Superior temporal gyrus (tissue), 1 donor: ENCODE measurements around the gene CCR9.

ENCODE experiments used
- DNase-seq: peaks from one replicate; pipeline ENCODE4 v3.0.0-alpha.2; 2016; ENCODE audit errors: extremely low spot score

The CCR9 gene

GRCh38 chr3:45907769-45908705 is 21.7 kb downstream of the CCR9 start:
- DNase-seq: no peak

- DNase-seq: no peak
These were observed 22.4 kb downstream of the CCR9 start for GRCh38 chr3:45908761-45909160.

DNA sequence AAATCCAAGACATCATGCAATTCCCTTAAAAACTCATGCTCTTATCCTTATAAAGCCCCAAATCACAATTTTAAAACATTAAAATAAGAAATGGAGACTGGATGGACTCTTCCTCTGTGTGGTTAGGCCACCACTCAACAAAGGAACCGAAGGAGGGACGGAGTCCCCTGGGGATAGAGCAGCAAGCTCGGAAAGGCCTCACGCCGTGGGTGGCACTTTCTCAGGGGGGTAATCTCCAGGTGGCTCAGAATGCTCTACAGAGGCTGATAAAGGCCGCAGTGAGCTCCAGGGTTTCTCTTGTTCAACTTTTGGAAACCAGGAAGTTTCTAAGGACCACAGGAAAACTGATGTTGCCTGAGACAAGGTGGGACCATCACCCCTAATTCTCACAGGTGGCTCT is 23.2 kb downstream of the CCR9 start:
- DNase-seq: no peak

DNA sequence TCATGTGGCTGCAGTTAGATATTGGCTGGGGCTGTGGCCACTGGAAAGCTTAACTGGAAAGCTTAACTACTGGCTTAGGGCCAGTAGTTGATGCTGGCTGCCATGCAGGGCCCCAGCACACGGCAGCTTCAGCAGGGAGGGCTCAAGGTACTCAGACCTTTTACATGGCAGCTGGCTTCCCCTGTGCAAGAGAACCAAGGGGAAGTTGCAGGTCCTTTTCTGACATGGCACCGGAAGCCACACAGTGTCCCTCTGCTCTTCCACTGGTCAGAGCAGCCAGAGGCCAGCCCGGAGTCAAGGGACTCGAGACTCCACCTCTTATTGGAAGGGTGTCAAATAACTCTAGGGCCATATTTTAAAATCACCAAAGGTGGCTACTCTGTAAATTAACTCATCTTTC is 24.5 kb downstream of the CCR9 start:
- DNase-seq: no peak

DNA sequence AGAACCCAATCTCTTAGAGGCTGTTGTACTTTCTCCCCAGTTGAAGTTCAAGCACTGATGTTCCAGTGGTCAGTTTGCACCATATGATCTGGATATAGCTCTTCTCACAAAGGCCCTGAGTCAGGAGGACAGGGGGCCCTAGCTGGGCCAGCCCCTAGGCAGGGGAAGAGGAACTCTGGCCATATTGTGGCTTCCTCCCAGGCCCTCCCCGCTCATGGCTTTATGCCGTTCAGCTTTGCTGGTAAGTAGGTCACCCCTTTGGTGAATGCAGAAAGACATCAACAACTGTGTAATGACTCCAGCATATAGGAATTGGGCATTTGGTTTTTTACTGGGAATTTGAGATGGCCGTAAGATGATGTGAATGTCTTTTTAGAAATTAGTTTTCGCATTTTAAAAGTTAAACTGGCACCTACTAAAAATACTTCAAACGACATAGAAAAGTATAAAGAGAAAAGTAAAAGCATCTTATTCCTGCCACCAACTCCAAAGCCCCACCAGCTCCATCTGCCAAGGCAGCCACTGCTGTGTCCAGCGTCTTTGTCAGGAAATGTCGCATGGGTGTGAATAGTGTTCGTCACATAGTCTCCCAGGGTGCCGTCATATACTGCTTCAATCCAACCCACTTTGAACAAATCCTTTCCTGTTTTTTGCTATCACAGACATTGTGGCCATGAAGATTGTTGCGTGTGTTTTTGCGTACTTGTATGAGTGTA is 25.3 kb downstream of the CCR9 start:
- no peak for DNase-seq

DNA sequence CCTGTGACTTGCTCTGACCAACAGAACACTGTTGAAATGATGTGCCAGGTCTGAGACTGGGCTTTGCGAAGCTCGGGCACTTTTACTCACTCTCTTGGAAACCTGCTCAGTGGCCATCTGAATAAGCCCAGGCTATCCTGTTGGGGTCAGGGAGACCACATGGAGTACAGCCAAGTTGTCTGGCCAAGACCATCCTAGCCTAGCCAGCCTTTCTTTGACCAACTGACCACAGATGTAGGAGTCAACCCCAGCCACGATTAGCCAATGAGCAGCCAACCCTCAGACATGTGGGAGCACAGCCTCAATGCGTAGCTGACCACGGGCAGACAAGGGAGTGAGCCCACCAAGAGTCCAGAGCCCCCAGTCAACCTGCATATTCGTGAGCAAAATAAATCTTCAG is 26.1 kb downstream of the CCR9 start:
- no peak for DNase-seq

DNA sequence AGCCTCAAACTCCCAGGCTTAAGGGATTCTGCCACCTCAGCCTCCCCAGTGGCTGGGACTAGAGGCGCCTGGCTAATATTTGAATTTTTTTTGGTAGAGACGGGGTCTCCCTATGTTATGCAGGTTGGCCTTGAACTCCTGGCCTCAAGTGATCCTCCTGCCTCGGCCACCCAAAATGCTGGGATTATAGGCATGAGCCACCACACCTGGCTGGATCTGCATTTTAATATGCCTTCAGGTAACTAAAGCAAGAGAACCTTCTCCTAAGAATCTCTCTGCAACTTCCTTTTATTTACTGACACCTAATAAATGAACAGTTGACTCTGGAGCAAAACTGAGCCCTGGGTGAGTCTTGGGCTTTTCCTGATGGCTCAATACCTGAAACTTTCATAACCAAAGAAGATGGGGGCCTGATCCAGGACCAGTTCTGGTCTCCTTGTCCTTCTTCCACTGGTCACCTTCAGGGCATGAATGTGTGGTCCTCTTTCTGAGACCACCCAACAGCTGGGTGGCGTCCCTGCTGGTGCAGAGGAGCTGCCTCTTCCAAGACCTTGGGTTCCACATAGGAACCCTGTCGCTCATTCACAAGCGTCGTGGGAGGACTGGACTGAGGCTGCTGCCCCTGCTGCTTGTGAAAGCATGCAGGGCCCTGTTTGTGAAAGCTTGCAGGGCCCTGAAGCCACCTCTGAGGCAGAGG is 28.2 kb downstream of the CCR9 start:
- no peak for DNase-seq

GRCh38 chr3:45915059-45915439 is 28.7 kb downstream of the CCR9 start:
- DNase-seq: no peak

- peak; percentile 49 for DNase-seq
These were observed 29.3 kb downstream of the CCR9 start for GRCh38 chr3:45915518-45916231.

GRCh38 chr3:45917146-45917898 is 31.0 kb downstream of the CCR9 start:
- DNase-seq: no peak

DNA sequence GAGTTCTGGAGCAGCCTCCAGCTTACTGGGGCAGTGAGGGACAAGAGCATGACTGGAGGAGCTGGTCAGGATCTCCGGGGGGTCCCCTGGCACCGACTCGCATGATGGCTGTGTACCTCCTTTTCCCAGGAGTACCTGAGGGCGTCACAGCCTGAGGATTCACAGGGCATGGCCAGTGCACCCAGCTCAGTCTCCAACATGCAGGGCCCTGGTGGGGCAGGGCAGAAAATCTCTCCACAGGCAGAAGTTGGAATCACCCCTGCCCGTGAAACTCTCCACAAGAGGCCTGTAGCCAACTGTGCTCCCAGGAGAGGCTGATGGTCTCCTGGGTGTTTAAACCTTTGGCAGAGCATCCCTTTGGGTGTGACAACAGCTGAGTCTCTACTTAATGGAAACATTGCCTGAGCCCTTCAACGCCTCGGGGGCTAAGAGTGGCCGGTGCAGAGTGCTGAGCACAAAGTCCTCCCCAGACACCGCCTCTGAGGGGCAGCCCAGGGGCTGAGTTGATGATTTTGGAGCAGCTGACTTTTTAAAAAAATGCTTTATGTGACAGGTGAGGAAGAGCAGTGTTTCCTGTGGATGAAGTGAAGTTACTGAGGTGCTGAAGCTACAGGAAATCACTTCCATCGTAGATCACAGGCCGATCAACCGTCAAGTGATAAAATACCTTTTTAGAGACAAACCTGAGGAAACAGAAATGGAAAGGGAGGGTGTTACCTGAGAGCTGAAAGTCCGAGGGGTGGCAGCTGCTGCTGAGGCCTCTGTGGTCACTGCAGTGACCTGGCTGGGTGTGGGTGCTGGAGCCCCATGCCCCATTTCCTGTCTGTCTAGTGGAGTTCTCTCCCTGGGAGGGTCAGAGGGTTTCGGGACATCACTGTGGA is 35.1 kb downstream of the CCR9 start:
- DNase-seq: no peak

DNA sequence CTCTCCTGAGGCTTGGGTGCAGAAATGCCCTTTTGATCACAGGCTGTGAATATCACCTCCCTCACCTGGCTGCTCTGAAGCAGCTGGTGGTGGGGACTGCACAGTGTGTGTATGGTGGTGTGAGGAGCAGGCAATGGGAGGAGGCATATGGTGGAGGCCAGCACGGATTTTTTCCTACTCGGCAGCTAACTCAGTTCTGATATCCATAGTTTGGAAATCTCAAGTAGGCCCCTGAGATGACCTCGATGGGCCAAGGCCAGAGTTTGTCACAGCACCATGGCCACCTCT is 35.6 kb downstream of the CCR9 start:
- DNase-seq: no peak

GRCh38 chr3:45922950-45923590 is 36.7 kb downstream of the CCR9 start:
- DNase-seq: no peak

GRCh38 chr3:45923755-45924154 is 37.4 kb downstream of the CCR9 start:
- DNase-seq: no peak

- no peak for DNase-seq
These were observed 41.5 kb downstream of the CCR9 start for GRCh38 chr3:45927881-45928280.

- DNase-seq: peak; percentile 55
These were observed 42.8 kb downstream of the CCR9 start for GRCh38 chr3:45929042-45929679.

DNA sequence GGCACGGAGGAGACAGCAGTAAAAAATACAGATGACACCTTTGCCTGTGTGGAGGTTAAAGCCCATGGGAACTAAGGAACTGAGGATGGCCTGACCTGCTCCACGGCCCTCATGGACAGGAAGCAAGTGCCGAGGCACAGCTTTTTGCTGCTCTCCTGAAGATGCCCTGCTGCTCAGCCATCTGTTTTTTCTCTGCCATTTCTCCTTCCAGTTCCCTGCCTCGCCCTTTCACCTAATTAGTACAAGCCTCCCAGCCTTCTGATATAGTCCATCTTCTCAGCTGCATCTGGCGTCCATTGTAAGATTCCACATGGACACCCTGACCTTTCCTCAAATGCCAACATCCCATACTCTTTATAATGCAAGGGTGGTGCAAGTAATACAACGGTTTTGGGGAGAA is 45.2 kb downstream of the CCR9 start:
- DNase-seq: no peak

DNA sequence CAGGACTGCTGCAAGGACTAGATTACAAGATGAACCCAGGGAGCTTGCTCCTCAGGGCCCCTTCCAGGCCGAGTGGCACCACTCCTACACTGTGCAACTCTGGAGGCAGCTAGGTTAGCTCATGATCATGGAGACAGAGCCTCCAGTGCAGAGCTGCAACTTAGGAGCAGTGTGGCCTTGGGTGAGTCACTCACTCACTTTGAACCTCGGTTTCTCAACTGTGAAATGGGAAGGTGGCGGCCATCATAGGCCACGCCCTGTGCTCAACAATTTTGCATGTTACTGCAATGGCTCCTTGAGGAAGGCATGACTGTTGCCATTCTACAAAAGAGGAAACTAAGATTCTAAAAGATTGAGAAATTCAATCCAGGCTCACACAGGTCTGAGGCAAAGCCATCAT is 45.8 kb downstream of the CCR9 start:
- DNase-seq: no peak

DNA sequence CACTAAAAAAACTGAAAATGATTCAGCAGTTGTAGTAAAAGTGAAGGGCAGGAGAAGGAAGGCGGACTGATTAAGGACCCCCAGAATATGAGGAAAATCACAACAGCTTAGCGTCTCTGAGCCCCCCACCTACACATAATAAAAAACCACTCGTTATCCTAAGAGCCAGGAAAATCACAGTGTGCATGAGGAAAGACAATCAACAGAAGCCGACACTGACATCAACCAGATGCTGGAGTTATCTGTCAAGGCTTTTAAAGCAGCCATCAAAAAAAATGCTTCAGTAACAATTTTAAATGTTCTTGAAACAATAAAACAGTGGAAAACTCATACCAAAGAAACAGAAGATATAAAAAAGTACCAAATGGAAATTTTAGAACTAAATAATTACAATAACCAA is 47.2 kb downstream of the CCR9 start:
- DNase-seq: no peak
